Suprapubic skin (tissue), 4 donors: ENCODE results near the gene AKR1C2. TPM values are rescaled to one million over a fixed set of nuclear protein-coding genes. Genes with fewer than 3 reads are reported as not detected.

Experiments used
- DNase-seq, 2 donors: peaks; one replicate each; pipeline ENCODE4 v3.0.0-alpha.2; 2019; ENCODE audit warnings: low spot score in 2 of 2
- H3K27ac ChIP-seq: fragments of 200-600 bp; sonication (generic); one replicate; pipeline ENCODE4 v1.5.1; 2019
- H3K27me3 ChIP-seq: fragments of 200-600 bp; sonication (generic); one replicate; pipeline ENCODE4 v1.5.1; 2019
- H3K36me3 ChIP-seq: fragments of 200-600 bp; sonication (generic); one replicate; pipeline ENCODE4 v1.5.1; 2019
- H3K4me1 ChIP-seq: fragments of 200-600 bp; sonication (generic); one replicate; pipeline ENCODE4 v1.5.1; 2019
- H3K4me3 ChIP-seq: fragments of 200-600 bp; sonication (generic); one replicate; pipeline ENCODE4 v1.5.1; 2019; ENCODE audit warnings: mild to moderate bottlenecking
- H3K9me3 ChIP-seq: fragments of 200-600 bp; sonication (generic); one replicate; pipeline ENCODE4 v1.5.1; 2019
- CTCF ChIP-seq, 2 donors: fragments of 200-600 bp in 1 of 2; fragments of 450-650 bp in 1 of 2; sonication (generic) in 1 of 2; IDR thresholded peaks; one replicate each; pipeline ENCODE4 v1.5.1; 2016 to 2019; ENCODE audit warnings: antibody characterized with exemption in 2 of 2, mild to moderate bottlenecking in 1 of 2, moderate library complexity in 1 of 2
- EP300 ChIP-seq: sonication (generic); formaldehyde crosslinking; IDR thresholded peaks from one replicate; pipeline ENCODE4 v1.6.1; 2017; ENCODE audit warnings: antibody characterized with exemption
- POLR2A ChIP-seq, 2 donors: fragments of 450-650 bp; IDR thresholded peaks; one replicate each; pipeline ENCODE4 v1.6.1; 2017; ENCODE audit warnings: antibody characterized with exemption in 2 of 2, mild to moderate bottlenecking in 2 of 2, moderate library complexity in 2 of 2
- POLR2AphosphoS5 ChIP-seq, 3 donors: sonication (generic); formaldehyde crosslinking; IDR thresholded peaks; one replicate each; pipeline ENCODE4 v1.6.1; 2017; ENCODE audit warnings: antibody characterized with exemption in 3 of 3
- WGBS: methylation state at CpG from one replicate; pipeline ENCODE4 v1.1.5; 2018; 5-methylcytosine and 5-hydroxymethylcytosine counted together
- total RNA-seq, 4 donors: library from RNA; depleted of rRNA; stranded (reverse); fragments of >200 nt; gene quantifications; one replicate each; pipeline ENCODE4 v1.1.0, GENCODE V29; 2016

Gene AKR1C2
- total RNA-seq, 4 donors from 2014 or later: 7.2 to 29.7 (median 23.4) TPM

- no peak overlapping the region for H3K27ac ChIP-seq
- 51% methylated on average over 7 of the region's 7 CpGs for WGBS
These were observed 18.6 kb downstream of the AKR1C2 start for GRCh38 chr10:4984971-4985594.

DNA sequence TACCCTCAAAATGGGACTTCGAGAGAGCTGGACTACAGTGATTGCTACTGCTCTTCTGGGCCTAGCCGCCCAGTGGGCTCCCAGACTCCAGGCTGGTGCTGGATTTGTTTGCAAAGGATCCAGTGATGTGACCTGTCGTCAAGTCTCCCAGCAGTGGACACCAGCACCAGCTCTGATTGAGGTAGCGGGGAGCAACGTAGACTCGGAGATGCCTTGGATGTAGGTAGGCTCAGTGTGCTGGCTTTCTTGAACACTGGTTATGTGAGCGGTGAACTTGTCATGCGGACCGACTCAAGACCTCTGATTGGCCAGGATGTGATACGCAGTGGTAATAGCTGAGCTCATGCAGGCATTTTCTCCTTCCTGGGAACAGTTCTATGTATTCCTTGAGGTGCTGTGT is 19.4 kb downstream of the AKR1C2 start:
- WGBS: 95% methylated on average over 10 of the region's 10 CpGs
- TF ChIP-seq POLR2AphosphoS5 (IDR thresholded peaks at IDR 0.05) (no peak), CTCF (IDR thresholded peaks at IDR 0.05) (no peak), EP300 (no peak), POLR2A (IDR thresholded peaks at IDR 0.05) (no peak)
- peaks cover 5% of the 10 kb centered on the region for H3K4me1 ChIP-seq
- H3K9me3 ChIP-seq: no peaks in the 10 kb centered on the region
- no peak overlapping the region for H3K27ac ChIP-seq
- H3K27me3 ChIP-seq: no peaks in the 10 kb centered on the region
- DNase-seq: no peak
- H3K36me3 ChIP-seq: no peaks in the 10 kb centered on the region
- no peak overlapping the region for H3K4me3 ChIP-seq

More at GRCh38 chr10:4984971-4985594, 18.6 kb downstream of the AKR1C2 start:
- Histone ChIP-seq H3K4me1 (peaks cover 5% of the 10 kb centered on the region), H3K9me3 (no peaks in the 10 kb centered on the region), H3K36me3 (no peaks in the 10 kb centered on the region), H3K27me3 (no peaks in the 10 kb centered on the region), H3K4me3 (no peak overlapping the region)
- no peak for DNase-seq
- TF ChIP-seq CTCF (IDR thresholded peaks at IDR 0.05) (no peak), EP300 (no peak), POLR2AphosphoS5 (IDR thresholded peaks at IDR 0.05) (no peak), POLR2A (IDR thresholded peaks at IDR 0.05) (no peak)

DNA sequence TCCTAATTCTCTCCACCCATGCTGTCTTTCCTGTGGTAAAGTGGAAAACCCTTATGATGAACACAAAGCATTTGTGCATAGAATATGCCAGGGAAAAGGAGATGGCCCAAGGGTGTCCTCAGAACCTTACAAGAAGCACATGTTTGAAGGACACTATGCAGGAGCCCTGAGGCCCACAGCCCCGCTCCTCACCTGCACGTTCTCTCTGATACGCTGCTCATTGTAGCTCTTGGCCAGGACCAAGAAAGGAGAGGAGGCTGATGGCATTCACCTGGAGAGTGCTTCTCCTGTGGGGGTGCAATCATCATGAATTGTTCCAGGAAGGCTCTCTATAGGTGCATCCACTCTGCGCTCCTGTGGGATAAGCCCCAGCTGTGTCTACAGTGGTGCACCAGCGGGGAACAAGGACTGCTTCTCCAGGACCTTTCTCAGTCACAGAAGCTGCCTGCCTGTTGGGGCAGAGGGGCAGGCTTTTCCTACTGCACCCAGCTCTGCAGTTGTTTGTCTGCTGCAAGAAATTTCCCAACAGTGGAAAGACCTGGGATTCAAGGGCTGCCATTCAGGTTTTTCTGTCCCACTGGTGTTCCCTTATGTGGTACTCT is 19.9 kb downstream of the AKR1C2 start:
- no peak for DNase-seq

GRCh38 chr10:4982764-4983226 is 20.9 kb downstream of the AKR1C2 start:
- TF ChIP-seq POLR2A (IDR thresholded peaks at IDR 0.05): no peak
- Histone ChIP-seq H3K27me3 (no peaks in the 10 kb centered on the region), H3K9me3 (no peaks in the 10 kb centered on the region), H3K4me1 (peaks cover 5% of the 10 kb centered on the region), H3K36me3 (no peaks in the 10 kb centered on the region), H3K4me3 (no peak overlapping the region), H3K27ac (no peak overlapping the region)
- no peak for DNase-seq
- WGBS: 91% methylated on average over 9 of the region's 9 CpGs

More for the DNA sequence above, 19.9 kb downstream of the AKR1C2 start:
- Histone ChIP-seq H3K4me1 (peaks cover 5% of the 10 kb centered on the region), H3K27ac (no peak overlapping the region), H3K4me3 (no peak overlapping the region), H3K9me3 (no peaks in the 10 kb centered on the region), H3K36me3 (no peaks in the 10 kb centered on the region), H3K27me3 (no peaks in the 10 kb centered on the region)
- TF ChIP-seq POLR2A (IDR thresholded peaks at IDR 0.05): no peak
- no peak for TF ChIP-seq POLR2AphosphoS5 (IDR thresholded peaks at IDR 0.05)
- TF ChIP-seq CTCF (IDR thresholded peaks at IDR 0.05): no peak
- no peak for TF ChIP-seq EP300
- WGBS: 89% methylated on average over 5 of the region's 5 CpGs

DNA sequence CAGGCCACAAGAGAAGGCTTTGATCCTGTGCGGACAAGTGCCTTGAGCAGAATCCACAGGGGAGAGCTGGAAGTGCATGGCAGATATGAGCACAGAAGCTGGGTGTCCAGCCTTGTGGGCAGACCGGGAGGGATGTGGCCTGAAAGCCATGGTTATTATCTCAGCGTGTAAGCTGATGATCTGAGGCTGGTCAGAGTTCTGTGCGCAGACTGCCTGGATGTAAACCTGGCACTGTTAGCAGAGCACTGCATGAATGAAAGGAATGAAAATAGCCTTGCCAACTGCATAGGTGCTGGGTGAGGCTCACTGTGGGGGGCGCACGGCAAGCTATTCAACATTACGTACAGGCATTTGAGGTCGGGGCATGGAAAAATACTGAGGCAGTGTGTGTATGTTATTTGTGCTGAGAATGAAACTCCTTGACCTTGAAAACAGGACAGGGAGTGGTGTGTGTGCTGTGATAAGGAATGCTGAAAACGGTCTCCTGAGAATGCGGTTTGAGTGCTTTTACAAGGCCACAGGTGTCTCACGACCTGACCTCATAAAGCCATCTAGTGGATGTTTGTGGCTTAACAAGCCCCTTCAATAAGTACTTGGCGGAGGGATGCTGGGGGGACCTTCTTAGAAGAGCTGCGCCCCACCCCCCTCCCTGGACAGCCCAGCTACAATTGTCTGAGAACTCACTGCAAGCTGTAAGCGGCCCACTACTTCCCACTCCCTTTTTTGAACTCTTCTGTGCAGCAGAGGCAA is 21.8 kb downstream of the AKR1C2 start:
- DNase-seq: no peak
- Histone ChIP-seq H3K9me3 (no peaks in the 10 kb centered on the region), H3K27ac (no peak overlapping the region), H3K27me3 (no peaks in the 10 kb centered on the region), H3K36me3 (no peaks in the 10 kb centered on the region), H3K4me1 (peaks cover 5% of the 10 kb centered on the region), H3K4me3 (no peak overlapping the region)
- WGBS: 66% methylated on average over 14 of the region's 14 CpGs
- TF ChIP-seq EP300 (no peak), POLR2AphosphoS5 (IDR thresholded peaks at IDR 0.05) (no peak), POLR2A (IDR thresholded peaks at IDR 0.05) (no peak), CTCF (IDR thresholded peaks at IDR 0.05) (no peak)
